Measurements from ENCODE around the gene SHE. TPM values are rescaled to one million over a fixed set of nuclear protein-coding genes. Genes with fewer than 3 reads are reported as not detected.

SHE gene
- total and polyA plus RNA-seq, 2 of the 8 experiments (the other 6 are each of a cell fraction or from before 2014, with no cell fraction given), result 0.44 to 0.45 TPM

DNA sequence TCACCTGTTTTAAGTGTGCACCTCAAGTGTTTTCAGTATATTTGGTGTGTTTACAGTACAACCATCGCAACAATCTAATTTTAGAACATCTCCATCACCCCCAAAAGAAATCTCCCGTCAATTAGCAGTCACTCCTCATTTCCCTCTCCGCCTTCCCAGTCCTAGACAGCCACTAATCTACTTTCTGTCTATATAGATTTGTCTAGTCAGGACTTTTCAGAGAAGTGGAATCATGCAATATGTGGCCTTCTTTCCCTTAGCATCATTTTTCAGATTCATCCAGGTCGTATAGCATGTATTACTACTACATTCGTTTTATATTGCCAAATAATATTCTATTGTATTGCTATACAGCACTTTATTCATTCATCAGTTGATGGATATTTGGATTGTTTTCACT lies 1.7 kb upstream of the SHE start (continued):
- no peak for TF ChIP-seq SIN3A (conservative IDR thresholded peaks at IDR 0.05 in 1 of 2, IDR thresholded peaks at IDR 0.05 in 1 of 2; ENCODE audit: low read depth in 1 of 2, low read length in 2 of 2)

Data from H1 (cell line).